Astrocyte (in vitro differentiated cells and primary cell): Measurements from ENCODE around the gene LRRC73.

Experiments
- CTCF ChIP-seq: IDR thresholded peaks from 2 replicates; pipeline ENCODE4 v1.5.1; 2011; ENCODE audit warnings: low read depth, mild to moderate bottlenecking, inconsistent platforms, low read length, moderate library complexity; ENCODE audit not compliant: insufficient read depth
- EZH2 ChIP-seq: IDR thresholded peaks from 2 replicates; pipeline ENCODE4 v1.6.1; 2012; ENCODE audit warnings: mild to moderate bottlenecking, low read length, inconsistent platforms; ENCODE audit not compliant: insufficient read depth

GRCh38 chr6:43502666-43503065 is 7.5 kb downstream of the LRRC73 start:
- TF ChIP-seq CTCF: no peak
- no peak for TF ChIP-seq EZH2
